Measurements from ENCODE around the gene MPZL2.

The MPZL2 gene

GRCh38 chr11:118274186-118274585 is 10.1 kb upstream of the MPZL2 start:
- no peaks in the 10 kb centered on the region for H3K36me3 ChIP-seq
- no peaks in the 10 kb centered on the region for H3K9me3 ChIP-seq
- no peak for DNase-seq
- H3K4me1 ChIP-seq, result no peaks in the 10 kb centered on the region
- no peak overlapping the region for H3K27ac ChIP-seq
- peaks cover 0 to 15% of the 10 kb centered on the region in 2 donors for H3K27me3 ChIP-seq
- intact Hi-C loops (cut with DNase I; ENCODE audit: low total_unique reads), result no loop called here
- TF ChIP-seq CTCF (IDR thresholded peaks at IDR 0.05), result no peak
- no peak overlapping the region for H3K4me3 ChIP-seq

GRCh38 chr11:118272001-118272400 is 7.9 kb upstream of the MPZL2 start:
- TF ChIP-seq CTCF (IDR thresholded peaks at IDR 0.05), result no peak
- no peak overlapping the region for H3K27ac ChIP-seq
- no peaks in the 10 kb centered on the region for H3K9me3 ChIP-seq
- no peaks in the 10 kb centered on the region for H3K4me1 ChIP-seq
- H3K27me3 ChIP-seq, result peaks cover 0 to 15% of the 10 kb centered on the region in 2 donors
- no peak for DNase-seq
- H3K4me3 ChIP-seq, result no peak overlapping the region
- H3K36me3 ChIP-seq, result no peaks in the 10 kb centered on the region
- intact Hi-C loops (cut with DNase I; ENCODE audit: low total_unique reads), result no loop called here

- H3K36me3 ChIP-seq, result no peaks in the 10 kb centered on the region
- H3K27me3 ChIP-seq, result peaks cover 0 to 21% of the 10 kb centered on the region in 2 donors
- peaks cover 0 to 9% (median 3%) of the 10 kb centered on the region in 4 donors for H3K4me1 ChIP-seq
- H3K27ac ChIP-seq, result no peak overlapping the region
- intact Hi-C loops (cut with DNase I; ENCODE audit: low total_unique reads), result no loop called here
- no peak overlapping the region for H3K4me3 ChIP-seq
- no peak for DNase-seq
- no peak for TF ChIP-seq CTCF (IDR thresholded peaks at IDR 0.05)
- H3K9me3 ChIP-seq, result no peaks in the 10 kb centered on the region
Observed at GRCh38 chr11:118267486-118267885, 3.4 kb upstream of the MPZL2 start.

- Histone ChIP-seq H3K36me3 (no peaks in the 10 kb centered on the region), H3K4me1 (peaks cover 0 to 9% (median 5%) of the 10 kb centered on the region in 4 donors), H3K4me3 (no peak overlapping the region), H3K27ac (no peak overlapping the region), H3K27me3 (peaks cover 0 to 32% of the 10 kb centered on the region in 2 donors), H3K9me3 (no peaks in the 10 kb centered on the region)
- peak; percentile 38 to 69 for DNase-seq
- intact Hi-C loops (cut with DNase I; ENCODE audit: low total_unique reads), result no loop called here
- TF ChIP-seq CTCF (IDR thresholded peaks at IDR 0.05), result no peak
Observed at GRCh38 chr11:118265954-118266353, 1.9 kb upstream of the MPZL2 start.

GRCh38 chr11:118264569-118265465 is 720 bp upstream of the MPZL2 start:
- Histone ChIP-seq H3K4me1 (peaks cover 0 to 9% (median 5%) of the 10 kb centered on the region in 4 donors), H3K9me3 (no peaks in the 10 kb centered on the region), H3K36me3 (no peaks in the 10 kb centered on the region), H3K4me3 (peak overlapping the region in 1 of 2 donors; percentile 45), H3K27ac (no peak overlapping the region), H3K27me3 (peaks cover 0 to 35% of the 10 kb centered on the region in 2 donors)
- no peak for DNase-seq
- no peak for TF ChIP-seq CTCF (IDR thresholded peaks at IDR 0.05)
- intact Hi-C loops (cut with DNase I; ENCODE audit: low total_unique reads), result no loop called here
